NCI-H1048 (cell line): Measurements from ENCODE around the gene QRICH2.
"Not testable (repeated sequence)": the region's sequence is repeated elsewhere in the genome, so short reads cannot be mapped to it uniquely, and the experiment has no call there.

Source experiments
- DNase-seq: peaks from one replicate; lab custom pipeline; 2025; lab: John Stamatoyannopoulos, UW

Gene QRICH2

GRCh38 chr17:76326306-76326705, 18.2 kb upstream of the QRICH2 start:
- no peak for DNase-seq

- no peak for DNase-seq
Observed at GRCh38 chr17:76318586-76318985, 10.5 kb upstream of the QRICH2 start.

- no peak for DNase-seq
Observed at GRCh38 chr17:76317535-76317934, 9.5 kb upstream of the QRICH2 start.

GRCh38 chr17:76314392-76315227, 6.5 kb upstream of the QRICH2 start:
- DNase-seq = no peak

GRCh38 chr17:76312735-76313134, 4.7 kb upstream of the QRICH2 start:
- no peak for DNase-seq

- no peak for DNase-seq
Observed at GRCh38 chr17:76309461-76309860, 1.4 kb upstream of the QRICH2 start.

- no peak for DNase-seq
Observed at GRCh38 chr17:76307299-76307965, 644 bp downstream of the QRICH2 start.

GRCh38 chr17:76305135-76305454, 3.0 kb downstream of the QRICH2 start:
- not testable (repeated sequence) for DNase-seq

GRCh38 chr17:76304226-76305134, 3.6 kb downstream of the QRICH2 start:
- DNase-seq = no peak

GRCh38 chr17:76297436-76297835, 10.6 kb downstream of the QRICH2 start:
- DNase-seq = no peak

- DNase-seq = no peak
Observed at GRCh38 chr17:76296889-76297288, 11.2 kb downstream of the QRICH2 start.

- DNase-seq = no peak
Observed at GRCh38 chr17:76296186-76296585, 11.9 kb downstream of the QRICH2 start.

- DNase-seq = no peak
Observed at GRCh38 chr17:76293106-76293505, 15.0 kb downstream of the QRICH2 start.

GRCh38 chr17:76292567-76292966, 15.5 kb downstream of the QRICH2 start:
- DNase-seq = no peak

- DNase-seq = no peak
Observed at GRCh38 chr17:76281573-76282371, 26.3 kb downstream of the QRICH2 start.

- no peak for DNase-seq
Observed at GRCh38 chr17:76280650-76281049, 27.4 kb downstream of the QRICH2 start.

GRCh38 chr17:76279742-76280287, 28.3 kb downstream of the QRICH2 start:
- no peak for DNase-seq

GRCh38 chr17:76278952-76279741, 28.9 kb downstream of the QRICH2 start:
- peak; percentile 49 for DNase-seq

GRCh38 chr17:76278268-76278908, 29.7 kb downstream of the QRICH2 start:
- DNase-seq = no peak
